GM21447 (cell line): ENCODE results near the gene GARS1.
"Not testable (repeated sequence)": the region's sequence is repeated elsewhere in the genome, so short reads cannot be mapped to it uniquely, and the experiment has no call there.

Experiments used
- ATAC-seq: cut with Tn5 transposase; IDR thresholded peaks from one replicate; pipeline ENCODE4 v1.9.1; 2021; ENCODE audit not compliant: unreplicated experiment

The GARS1 gene

GRCh38 chr7:30618080-30618676 is 23.5 kb downstream of the GARS1 start:
- ATAC-seq, result no peak

DNA sequence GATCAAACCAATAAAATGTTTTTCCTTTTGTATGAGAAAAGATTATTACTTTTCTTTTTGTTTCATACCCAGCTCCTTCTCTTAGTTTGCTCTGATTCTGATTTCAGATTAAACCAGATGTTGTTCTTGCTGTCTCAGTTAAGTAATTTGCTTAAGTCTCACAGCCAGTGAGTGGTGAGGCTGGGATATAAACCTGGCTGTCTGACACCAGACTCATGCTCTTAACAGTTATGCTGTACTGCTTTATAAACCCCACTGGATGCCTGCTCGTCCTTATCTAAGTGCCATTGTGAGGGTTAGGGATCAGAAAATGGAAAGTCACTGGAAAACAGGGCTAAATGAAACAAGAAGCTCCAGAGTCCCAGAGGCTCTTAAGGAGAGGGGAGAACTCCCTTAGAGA is 24.3 kb downstream of the GARS1 start:
- no peak for ATAC-seq

DNA sequence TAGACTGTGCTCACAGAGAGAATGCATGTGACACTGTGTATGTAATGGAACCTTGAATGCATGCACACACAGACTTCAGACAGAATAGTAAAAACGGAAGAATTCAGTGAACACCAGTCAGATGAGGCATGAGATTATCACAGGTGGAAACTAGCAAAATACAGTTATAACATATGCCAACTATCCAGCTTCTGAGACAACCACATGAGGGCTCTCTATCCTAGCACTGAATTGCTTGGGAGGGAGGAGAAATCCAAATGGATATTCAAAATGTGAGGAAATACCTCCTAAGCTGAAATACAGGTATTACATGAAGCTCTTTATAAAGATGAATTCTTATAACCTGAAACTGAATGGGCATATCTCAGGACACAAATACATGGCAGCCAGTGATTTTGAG is 30.6 kb downstream of the GARS1 start:
- ATAC-seq, result no peak

DNA sequence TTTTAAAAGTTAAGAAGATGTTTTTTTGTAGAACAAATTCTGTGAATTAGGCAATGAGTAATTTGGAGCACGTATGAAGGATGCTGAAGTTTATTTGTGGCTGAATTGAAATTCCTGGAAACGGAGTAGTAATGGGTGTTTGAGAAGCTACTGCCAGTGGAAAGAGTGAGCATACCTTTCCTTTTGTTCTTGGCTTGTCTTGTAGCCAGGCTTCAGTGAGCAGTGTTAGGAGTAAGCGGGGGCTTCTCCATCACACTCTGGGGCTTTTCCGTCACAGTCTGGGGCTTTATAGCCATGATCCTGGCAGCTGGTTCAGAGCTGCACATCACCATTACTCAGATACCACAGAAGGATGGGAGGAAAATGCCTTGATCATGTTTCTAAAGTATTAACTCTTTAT is 32.3 kb downstream of the GARS1 start:
- ATAC-seq, result no peak

DNA sequence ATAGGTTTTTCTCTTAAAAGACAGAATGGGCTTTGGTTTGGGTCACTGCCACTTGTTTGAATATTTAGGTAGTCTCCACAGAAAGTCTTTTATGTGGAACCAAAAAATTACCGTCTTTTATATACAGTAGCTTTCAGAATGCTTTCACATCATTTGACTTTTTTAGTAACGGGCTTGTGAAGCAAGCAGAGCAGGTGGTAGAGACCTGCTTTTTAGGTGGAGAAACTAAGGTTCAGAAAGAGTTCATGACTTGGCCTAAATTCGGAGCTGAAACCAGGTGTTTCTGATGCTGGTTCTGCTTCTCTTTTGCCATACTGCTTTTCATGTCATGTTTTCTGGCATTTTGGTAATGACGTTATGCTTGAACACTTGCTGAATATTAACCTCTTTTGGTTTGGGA is 36.3 kb downstream of the GARS1 start:
- peak; percentile 54 for ATAC-seq

DNA sequence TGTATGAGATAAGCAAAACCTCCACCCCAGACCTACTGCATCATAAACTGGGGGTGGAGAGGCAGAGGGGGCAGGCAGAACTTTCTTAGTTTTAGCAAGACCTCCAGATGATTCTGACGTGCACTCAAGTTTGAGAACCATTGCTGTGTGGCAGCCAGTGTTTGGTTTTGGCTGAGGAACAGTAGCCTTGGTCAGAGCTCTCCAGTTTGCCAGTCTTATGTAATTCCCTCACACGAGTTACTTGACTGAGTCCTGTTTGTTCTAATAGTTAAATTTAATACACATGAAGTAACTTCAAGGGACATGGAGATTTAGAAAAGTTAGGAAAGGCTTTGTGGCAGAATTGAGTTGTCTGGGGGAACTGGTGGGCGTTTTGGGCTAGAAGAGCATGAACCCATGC is 38.5 kb downstream of the GARS1 start:
- ATAC-seq, result no peak

- ATAC-seq, result no peak
These were observed 39.5 kb downstream of the GARS1 start for GRCh38 chr7:30634193-30634626.

- ATAC-seq, result no peak
These were observed 40.0 kb downstream of the GARS1 start for GRCh38 chr7:30634634-30635201.

GRCh38 chr7:30635798-30636197 is 41.1 kb downstream of the GARS1 start:
- no peak for ATAC-seq

DNA sequence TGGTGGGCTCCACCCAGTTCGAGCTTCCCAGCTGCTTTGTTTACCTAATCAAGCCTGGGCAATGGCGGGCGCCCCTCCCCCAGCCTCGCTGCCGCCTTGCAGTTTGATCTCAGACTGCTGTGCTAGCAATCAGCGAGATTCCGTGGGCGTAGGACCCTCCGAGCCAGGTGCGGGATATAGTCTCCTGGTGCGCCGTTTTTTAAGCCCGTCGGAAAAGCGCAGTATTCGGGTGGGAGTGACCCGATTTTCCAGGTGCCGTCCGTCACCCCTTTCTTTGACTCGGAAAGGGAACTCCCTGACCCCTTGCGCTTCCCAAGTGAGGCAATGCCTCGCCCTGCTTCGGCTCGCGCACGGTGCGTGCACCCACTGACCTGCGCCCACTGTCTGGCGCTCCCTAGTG is 47.6 kb downstream of the GARS1 start:
- not testable (repeated sequence) for ATAC-seq

- ATAC-seq, result no peak
These were observed 48.1 kb downstream of the GARS1 start for GRCh38 chr7:30642789-30643188.

GRCh38 chr7:30644286-30644955 is 49.7 kb downstream of the GARS1 start:
- no peak for ATAC-seq

DNA sequence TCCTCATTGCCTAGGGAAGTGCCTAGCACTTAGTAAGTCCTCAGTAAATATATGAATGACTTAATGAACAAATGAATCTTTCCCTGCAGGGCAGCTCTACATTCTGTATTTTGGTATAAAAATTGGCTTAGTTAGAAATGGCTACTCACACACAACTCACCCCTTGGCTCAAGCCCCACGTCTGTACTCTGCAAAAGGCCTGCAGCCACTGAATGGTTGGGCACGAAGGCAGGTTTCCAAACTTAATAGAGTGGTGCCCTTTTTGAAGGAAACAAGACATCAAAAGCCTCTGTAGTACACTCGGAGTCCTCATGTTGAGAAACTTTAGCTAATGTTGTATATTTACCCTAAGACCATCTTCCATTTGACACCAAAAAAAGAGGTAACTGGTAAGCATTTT is 51.0 kb downstream of the GARS1 start:
- no peak for ATAC-seq

DNA sequence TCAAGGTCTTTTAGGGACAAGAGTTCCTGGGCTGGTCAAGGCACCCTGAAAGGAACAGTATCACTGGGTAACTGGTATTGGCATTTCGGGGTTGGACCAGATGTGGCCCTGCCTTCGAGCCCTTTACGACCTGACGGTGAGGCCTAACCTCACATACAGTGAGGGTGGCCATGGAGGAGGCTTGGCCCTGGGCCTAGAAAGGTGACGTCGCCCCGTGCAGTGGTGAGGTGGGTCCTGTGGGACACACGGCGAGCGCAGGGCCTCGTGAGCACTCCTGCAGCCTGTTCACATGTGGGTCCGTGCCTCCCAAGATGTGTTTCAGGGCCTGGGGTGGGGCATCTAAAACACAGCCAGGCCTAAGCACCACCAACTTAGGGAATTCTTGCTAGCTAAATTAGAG is 51.5 kb downstream of the GARS1 start:
- no peak for ATAC-seq

DNA sequence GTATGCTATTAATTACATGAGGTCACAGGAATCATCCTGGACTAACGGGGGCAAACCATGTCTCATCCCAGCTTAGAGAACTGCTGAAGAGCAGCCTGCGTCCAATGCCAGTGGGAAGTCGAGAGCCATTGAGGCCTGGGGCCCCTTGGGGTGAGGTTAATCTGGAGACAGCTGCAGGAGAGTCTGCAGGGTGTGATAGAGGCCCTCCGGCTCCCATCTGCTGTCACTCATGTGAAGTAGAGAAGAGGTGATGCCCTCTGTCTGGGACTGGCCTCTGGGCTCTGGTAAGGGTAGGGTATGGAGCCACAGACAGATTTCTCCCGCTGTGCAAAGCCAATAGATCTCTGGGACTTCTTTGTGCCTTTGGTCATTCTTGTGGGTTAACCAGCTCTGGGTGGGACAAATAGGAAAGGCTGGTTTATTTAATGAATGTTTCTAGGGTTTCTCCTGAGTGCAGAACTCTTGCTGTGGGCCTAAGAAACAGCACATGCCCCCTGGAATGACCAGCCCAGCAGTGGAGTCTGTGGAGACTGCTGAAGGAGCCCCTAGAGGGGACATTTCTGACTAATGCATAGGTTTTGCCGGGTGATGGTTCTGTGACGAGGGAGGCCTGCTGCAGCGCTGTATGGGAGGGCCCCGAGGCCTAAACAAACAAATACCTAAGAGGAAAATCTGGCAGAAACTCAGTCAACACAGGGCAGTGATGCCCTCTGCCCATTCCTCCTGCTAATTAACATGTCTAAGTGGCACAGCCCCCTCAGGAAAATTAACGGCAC is 53.1 kb downstream of the GARS1 start:
- ATAC-seq, result no peak

DNA sequence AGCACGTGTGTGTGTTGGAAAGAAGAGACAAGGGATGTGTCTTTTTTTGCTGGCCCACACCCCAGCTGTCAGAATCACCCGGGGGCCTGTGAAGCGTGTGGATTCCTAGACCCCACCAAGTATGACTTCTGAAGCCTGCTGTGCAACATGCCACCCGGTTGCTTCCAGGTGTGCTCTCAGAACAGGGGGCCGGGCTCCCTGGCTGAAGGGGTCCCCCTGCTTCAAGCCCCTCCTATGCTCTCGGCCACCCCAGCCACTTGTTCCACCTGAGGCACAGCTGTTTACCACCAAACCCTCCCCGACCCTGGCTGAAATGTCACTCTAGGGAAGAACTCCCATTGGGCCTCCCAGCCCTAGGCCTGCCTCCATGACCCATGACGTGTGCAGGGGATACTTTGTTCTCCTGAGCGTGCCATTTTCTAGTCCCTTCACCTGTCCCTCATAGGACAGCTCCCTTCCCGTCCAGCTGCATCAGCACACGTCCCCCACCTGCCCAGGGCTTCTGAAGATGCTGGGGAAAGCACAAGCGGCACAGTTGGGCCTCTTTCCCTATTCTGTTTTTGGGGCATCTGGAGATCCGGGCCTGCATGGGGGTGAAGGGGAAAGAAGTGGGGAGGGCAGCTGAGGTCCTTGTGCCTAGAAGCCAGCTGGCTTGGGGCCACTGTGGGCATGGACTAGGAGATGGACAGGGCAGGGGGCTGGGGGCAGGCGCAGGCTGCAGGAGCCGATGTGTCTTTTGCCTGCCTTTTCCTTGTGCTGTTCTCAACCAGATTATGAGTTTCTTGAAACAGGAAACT is 54.3 kb downstream of the GARS1 start:
- no peak for ATAC-seq

DNA sequence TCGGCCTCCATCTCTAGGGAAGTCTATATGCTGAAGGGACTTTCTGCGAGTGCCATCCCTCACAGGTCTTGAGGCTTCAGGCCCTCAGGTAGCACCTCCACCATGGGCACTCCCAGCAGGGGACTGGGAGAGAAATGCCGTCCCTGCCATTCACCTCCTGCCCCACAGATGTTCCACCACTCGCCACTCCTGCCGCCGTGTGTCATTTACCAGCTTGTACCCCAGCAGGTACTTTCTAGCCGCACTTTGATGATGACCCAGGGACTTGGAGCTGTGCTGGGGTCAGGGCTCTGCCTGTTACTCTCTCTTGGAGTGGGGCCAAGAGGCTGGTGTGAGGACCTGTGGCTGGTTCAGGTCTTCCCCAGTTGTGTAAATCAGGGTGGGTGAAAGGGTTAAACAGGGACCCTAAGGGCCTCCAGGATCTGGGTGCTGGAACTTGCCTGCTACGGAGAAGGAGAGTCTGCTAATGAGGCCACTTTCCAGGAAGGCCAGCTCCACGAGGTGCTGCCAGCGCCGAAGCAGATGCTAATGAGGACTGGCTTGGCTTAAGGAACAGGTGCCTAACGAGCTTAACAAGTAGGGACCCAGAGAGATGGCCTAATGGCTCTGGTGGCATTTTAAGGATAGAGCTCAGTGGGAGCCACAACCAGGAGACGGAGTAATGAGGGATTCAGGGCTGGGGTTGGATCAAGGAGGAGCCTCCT is 55.2 kb downstream of the GARS1 start:
- no peak for ATAC-seq

- no peak for ATAC-seq
These were observed 55.7 kb downstream of the GARS1 start for GRCh38 chr7:30650421-30650808.

GRCh38 chr7:30652132-30652531 is 57.5 kb downstream of the GARS1 start:
- ATAC-seq, result no peak
